HG02943 (cell line): ENCODE results near the gene SCN5A.

Source experiments
- ATAC-seq: cut with Tn5 transposase; IDR thresholded peaks from one replicate; pipeline ENCODE4 v1.9.1; 2021; ENCODE audit warnings: mild to moderate bottlenecking, low read depth, moderate library complexity; ENCODE audit not compliant: unreplicated experiment

Gene SCN5A

GRCh38 chr3:38516669-38517068, 132.8 kb downstream of the SCN5A start:
- no peak for ATAC-seq

- ATAC-seq: no peak
Measured at GRCh38 chr3:38515367-38515766, 134.1 kb downstream of the SCN5A start.

- ATAC-seq: no peak
Measured at GRCh38 chr3:38511546-38511945, 137.9 kb downstream of the SCN5A start.

GRCh38 chr3:38510631-38511030, 138.9 kb downstream of the SCN5A start:
- no peak for ATAC-seq

GRCh38 chr3:38509732-38510131, 139.8 kb downstream of the SCN5A start:
- no peak for ATAC-seq

GRCh38 chr3:38507120-38507519, 142.4 kb downstream of the SCN5A start:
- peak; percentile 95 for ATAC-seq

- ATAC-seq: no peak
Measured at GRCh38 chr3:38500688-38501417, 148.6 kb downstream of the SCN5A start.
